Myocyte (in vitro differentiated cells): ENCODE results near the gene STAC2. TPM values are rescaled to one million over a fixed set of nuclear protein-coding genes. Genes with fewer than 3 reads are reported as not detected.

ENCODE experiments used
- DNase-seq: peaks from one replicate; pipeline ENCODE4 v3.0.0-alpha.2; 2012; ENCODE audit warnings: low read depth
- total RNA-seq: library from RNA; depleted of rRNA; stranded (reverse); fragments of >200 nt; gene quantifications from 2 replicates; pipeline ENCODE4 v1.2.3, GENCODE V29; 2014

STAC2 gene
- total RNA-seq, 1 donor from 2014 or later = 0.11 TPM

DNA sequence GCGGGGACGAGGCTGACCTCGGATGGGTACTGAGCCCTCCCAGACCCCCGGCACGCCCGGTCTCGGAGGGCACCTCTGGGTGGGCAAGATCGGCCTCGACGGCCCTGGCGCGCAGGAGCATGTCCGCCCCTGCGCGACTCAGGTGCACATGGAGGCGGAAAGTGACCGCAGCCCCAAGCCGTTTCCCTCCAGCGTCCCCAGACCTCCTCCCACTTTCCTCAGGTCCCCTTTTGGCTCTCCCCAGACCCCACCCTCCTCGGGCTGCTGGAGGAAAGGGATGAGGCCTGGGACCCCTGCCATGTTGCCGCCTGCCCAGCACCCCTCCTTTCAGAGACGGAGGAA, 15.7 kb downstream of the STAC2 start:
- DNase-seq = no peak

DNA sequence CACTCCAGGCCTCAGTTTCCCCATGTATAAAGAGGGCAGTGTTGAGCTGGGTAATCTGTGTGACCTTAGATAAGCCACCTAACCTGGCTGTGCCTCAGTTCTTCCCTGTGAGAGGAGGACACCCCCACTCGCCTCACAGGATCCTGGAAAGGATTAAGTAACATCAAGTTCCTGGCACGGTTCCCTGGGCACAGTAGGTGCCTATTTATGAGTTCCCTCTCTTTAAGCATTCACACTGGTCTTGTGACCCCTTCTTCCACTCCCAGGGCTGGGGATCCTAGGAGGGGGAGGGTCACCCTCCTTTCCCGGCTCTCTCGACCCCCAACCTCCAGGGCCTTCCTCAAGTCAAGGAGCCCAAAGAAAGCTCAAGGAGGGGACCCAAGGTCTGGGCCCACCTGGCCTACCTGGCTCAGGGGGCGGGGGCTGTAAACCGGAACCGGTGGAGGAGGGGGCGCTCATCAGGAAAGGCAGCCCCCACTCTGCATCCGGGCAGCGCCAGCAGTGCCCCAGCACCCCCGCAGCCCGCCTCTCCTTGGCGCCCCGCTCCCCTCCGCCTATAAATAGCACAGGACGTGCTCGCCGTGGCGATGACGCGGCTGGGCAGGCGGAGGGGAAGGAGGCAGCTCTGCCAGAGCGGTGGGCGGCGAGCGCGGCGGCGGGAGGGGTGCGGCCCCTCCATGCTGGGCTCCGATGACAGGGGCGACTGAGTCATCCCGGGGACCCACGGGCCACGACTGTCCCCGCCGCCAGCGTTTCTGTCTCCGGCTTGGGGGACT, 16.2 kb downstream of the STAC2 start:
- DNase-seq = peak; percentile 71

DNA sequence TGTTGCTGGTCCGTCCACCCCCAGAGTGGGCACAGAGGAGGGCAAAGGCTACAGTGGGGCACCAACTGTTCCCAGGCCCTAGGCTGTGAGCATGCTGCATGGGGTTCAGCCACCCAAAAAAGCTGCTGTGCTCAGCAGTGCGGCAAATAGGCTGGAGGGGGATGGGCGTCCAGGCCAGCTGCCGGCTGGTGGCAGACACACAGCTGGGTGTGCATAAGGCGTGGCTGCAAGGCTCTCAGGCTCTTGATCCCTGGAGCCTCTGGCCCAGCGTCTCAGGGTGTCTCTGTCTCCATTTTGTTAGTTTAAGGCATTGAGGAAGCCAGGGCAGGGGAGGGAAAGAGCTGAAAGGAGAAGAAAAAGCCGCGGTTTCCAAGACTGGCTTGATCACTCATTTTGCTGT, 16.9 kb downstream of the STAC2 start:
- DNase-seq = peak; percentile 64

DNA sequence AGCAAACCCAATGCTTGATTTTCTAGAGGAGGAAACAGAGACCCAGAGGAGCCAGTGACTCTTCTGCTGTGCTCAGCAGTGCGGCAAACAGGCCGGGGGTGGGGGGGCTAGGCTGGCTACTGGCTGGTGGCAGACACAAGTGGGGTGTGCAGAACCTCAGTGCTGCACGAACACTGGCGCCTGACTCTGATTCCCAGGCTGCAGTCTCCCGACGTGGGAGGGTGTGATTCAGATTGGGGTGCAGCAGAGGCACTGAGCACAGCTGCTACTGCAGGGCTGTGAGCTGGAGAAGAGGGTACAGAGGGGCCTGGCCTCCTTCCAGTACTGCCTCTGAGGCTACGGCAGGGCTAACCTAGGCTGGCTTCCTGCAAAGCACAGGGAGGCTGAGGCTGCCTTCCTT, 17.6 kb downstream of the STAC2 start:
- DNase-seq = peak; percentile 60

DNA sequence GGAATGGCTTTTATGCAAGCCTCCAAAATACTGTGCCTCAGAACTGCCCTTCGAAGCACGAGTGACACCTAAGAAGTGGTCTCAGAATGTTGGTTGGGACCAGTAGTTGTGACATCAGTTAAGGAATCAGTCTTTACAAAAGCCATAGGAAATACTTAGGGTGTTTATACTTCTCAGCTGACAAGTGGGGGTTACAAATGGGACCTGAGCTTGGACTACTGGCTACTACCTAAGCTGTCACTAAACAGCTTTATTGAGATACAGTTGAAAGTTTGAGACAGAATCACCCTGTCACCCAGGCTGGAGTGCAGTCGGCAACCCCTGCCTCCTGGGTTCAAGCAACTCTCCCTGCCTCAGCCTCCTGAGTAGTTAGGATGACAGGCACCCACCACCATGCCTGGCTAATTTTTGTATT, 20.6 kb downstream of the STAC2 start:
- DNase-seq = no peak

DNA sequence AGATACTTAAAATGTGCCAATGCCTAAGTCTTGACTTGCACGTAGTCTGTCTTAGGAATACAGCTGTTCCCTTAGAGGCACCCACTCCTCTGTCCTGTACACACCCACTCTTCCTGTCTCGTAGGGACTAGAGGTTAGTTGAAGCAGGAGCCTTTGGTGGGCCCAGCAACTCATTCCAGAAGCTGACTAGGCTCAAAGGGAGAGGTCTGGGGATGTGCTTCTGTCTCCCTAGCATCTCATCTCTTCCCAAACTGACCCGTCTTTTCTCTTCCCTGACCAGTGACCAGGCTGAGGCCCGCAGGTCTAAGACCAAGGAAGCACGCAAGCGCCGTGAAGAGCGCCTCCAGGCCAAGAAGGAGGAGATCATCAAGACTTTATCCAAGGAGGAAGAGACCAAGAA, 21.5 kb downstream of the STAC2 start:
- DNase-seq = no peak

DNA sequence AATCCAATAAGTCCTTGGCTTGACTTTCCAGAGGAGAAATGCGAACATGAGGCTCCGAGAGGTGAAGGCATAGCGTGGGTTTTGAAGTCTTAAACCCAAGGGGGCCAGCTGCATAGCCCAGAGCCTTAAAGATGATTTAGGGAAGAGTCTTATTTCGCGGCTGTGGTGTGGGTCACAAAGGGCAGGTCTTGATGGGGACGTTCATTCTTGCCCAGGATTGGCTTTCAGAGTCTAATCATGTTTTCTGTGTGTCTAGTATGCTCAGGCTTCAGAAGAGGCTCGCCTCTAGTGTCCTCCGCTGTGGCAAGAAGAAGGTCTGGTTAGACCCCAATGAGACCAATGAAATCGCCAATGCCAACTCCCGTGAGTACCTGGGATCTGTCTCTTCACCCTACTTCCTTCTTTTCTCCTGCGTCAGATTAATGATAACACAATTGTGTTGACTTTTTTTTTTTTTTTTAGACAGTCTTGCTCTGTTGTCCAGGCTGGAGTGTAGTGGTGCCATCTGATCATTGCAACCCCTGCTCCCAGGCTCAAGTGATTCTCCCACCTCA, 24.7 kb downstream of the STAC2 start:
- no peak for DNase-seq

DNA sequence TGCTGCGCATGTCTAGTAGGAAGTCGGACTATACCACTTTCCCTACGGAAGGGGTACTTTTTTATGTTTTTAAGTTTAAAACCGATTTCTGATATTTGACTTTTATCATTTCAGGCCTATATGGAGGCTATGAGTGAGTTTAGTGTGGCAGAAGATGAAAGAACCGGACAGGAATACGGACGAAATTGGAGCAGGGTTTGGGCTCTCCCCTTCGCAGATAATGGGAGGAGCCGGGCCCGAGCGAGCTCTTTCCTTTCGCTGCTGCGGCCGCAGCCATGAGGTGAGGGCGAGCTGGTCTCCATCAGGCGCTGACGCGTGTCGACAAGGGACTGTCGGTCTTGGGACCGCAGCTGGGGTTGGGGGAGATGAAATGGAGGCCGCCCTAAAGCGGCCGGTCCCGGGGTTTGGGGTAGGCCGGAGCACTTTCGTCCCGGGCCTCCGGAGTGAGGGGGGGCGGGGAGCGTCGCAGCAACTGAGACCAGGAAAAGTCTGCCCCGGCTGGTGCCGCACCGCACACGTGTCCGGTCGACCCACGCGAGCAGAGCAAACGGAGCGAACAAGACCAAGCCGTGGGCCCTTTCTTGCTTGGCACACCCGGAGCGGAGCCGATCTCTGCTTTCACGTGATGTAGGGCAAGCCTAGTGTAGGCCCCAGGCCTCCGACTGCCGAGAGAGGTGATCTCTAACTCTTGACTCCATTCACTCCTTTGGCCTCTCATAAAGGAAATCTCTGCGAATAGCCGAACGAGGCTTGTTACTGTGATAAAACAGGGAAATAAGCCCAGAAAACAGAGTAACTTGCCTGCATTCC, 25.5 kb downstream of the STAC2 start, which contains the start of gene RPL19:
Gene RPL19 (plus strand): TSS at position 214 of the 810 bp plus-strand sequence. CDS start 62 bp downstream, at position 276.
- no peak for DNase-seq

DNA sequence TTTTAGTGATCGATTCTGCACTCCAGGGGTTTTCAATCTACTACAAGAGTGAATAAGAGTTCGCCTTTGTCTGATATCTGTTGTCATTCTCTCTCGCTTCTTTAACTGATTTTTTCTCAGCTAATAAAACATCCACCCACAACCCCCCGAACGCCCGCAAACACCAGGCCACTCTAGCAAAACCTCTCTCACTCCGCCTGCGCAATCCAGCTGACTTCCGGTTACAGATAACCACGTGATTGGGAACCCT, 26.0 kb downstream of the STAC2 start:
- peak; percentile 95 for DNase-seq

DNA sequence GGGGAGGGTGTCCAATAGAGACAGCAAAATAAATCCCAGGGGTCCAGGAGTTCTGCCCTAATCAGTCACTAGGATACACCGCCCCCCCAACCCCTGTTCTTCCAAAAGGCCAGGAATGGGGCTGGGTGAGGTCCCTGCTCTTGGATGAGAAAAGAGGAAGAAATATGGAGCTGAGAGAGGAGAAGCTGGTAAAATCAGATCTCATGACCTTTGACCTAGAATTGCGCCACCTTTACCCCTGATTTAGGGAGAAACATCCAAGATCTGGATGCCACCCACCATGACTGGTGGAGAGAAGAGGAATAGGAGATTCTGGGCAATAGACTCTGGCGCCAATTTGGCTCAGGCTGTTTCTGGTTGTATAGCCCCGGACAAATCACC, 27.6 kb downstream of the STAC2 start:
- no peak for DNase-seq

DNA sequence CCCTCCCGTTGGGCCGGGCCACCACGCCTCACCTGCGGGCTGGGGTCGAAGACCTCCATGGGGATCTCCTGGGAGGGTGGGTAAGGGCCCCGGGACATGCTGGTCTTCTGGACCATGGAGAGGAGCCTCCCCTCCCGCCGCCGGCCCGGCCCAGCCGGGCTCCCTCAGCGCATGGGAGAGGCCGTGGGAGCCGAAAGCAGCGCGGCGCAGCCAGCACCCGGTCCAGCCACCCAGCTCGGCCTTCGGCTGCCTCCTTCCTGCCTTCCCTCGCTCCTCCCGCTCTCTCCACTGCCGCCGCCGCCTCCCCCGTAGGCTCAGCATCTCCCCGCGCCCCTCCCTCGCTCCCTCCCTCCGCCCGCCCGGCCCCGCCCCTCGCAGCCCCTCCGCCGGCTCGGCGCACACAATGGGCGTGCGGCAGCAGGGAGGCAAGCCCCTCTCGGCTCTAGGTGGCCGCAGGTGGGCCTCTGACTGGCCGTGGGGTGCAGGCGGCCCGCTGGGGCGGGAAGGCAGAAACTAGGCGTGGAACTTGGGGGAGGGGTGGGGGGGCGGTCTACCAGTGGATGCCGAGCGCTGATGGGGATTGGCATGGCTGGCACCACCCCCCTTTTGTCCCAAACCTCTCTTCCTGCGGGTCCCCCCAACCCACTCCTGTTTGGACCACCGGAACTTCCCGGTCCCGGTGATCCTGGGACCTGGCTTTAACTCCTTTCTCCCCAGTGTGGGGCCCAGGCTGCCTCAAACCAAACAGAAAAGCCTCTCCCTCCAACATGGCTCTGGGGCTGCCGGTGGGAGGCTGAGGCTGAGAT, 28.2 kb downstream of the STAC2 start, which contains the start of gene CACNB1:
Gene CACNB1 (minus strand): TSS at position 290 of the 806 bp plus-strand sequence. CDS start 174 bp downstream, at position 116.
- DNase-seq = peak; percentile 83

DNA sequence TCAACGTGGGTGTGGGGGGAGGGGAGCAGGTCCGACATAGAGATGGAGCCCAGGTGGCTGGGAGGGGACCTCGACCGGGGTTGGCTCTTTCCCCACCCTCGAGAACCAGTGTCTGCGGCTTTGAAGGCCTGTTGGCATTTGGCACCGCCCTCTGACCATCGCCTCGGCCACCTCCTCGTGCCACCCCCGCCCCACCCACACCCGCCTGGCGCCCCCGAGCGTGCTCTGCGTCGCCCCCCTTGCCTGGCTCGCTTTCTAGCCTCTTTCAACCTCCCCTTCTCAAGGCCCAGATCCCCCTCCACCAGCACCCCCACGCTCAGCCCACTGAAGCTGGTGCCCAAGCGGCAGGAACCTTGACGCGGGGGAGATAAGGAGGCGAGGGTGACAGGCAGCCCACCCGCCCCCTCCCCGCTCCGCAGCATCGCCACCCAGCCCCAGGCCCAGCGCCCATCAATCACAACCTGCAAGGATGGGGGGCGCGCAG, 28.9 kb downstream of the STAC2 start:
- DNase-seq = peak; percentile 93

DNA sequence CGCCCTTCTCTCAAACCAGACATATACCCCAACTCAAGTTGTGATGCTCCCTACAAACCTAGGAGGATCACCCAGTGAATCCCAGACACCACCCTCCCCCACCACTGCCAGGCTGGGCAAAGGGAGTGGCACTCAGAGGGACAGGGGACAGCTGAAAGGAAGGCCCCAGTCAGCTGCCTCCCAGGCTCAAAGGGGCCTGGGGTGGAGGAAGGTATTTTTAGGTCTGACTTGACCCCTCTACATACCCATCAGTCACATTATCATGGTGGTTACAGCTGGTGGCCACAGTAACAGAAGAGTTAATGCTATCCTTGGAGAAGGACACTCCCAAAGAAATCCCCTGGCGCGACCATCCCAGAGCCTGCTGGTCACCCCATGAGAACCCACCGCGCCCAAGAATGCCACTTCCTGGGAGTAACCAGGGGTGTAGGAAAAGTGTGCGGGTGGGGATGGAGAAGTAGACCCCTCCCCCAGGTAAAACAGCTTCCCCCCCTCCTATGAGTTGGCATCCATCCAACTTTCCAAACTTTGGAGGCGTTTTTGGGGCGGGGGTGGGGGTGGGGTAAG, 29.4 kb downstream of the STAC2 start:
- DNase-seq = peak; percentile 98

DNA sequence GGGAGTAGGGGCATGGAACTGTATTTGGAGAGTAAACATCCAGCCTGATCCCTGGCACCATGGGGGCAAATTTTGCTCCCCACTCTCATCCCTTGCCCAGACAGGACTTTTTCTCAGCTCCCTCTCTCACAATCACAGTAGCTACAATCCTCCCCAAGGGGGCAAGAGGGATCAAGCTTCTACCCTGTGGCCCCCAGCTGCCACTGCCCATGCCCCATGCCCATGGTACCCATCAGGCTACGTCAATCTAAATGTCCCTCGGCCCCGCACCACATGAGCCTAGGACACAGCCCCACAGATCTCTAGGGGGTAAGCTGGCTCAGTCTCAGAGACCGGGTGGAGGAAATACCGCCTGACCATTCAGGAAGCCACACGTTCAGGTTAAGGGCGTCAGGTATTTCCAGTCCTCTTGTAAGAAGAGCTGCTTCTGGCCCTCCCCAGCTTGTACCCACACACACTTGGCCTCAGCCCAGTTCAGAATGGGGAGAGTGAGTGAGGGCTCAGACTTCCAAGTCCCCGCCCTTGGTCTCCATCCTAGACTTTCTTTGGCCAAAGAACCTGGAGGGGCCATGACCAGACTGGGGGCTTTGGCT, 30.1 kb downstream of the STAC2 start:
- DNase-seq = peak; percentile 91

DNA sequence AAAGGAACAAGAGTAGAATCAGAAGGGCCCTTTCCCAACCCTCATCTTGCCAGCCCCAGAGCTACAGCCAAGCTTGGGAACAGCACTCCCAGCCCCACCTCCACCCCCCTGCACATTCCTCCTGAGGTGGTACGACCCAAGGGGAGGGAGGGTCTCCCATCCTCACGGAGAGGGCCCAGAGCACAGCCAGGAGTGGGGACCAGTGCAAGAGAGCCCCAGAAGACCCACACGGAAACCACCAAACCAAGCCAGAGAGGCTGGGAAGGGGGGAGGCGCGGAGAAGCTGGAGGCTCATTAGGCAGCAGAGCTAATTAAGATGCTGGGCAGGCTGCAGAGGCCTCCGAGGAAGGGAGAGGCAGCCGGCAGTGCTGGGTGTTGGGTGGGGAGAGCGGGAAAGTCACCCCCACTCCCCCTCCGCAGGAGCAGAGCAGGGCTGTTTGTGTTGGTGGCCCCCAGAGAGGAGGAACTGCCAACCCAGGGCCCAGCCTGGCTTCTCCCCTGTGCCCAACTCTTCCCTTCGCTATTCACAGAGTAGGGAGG, 30.7 kb downstream of the STAC2 start:
- DNase-seq = peak; percentile 35

DNA sequence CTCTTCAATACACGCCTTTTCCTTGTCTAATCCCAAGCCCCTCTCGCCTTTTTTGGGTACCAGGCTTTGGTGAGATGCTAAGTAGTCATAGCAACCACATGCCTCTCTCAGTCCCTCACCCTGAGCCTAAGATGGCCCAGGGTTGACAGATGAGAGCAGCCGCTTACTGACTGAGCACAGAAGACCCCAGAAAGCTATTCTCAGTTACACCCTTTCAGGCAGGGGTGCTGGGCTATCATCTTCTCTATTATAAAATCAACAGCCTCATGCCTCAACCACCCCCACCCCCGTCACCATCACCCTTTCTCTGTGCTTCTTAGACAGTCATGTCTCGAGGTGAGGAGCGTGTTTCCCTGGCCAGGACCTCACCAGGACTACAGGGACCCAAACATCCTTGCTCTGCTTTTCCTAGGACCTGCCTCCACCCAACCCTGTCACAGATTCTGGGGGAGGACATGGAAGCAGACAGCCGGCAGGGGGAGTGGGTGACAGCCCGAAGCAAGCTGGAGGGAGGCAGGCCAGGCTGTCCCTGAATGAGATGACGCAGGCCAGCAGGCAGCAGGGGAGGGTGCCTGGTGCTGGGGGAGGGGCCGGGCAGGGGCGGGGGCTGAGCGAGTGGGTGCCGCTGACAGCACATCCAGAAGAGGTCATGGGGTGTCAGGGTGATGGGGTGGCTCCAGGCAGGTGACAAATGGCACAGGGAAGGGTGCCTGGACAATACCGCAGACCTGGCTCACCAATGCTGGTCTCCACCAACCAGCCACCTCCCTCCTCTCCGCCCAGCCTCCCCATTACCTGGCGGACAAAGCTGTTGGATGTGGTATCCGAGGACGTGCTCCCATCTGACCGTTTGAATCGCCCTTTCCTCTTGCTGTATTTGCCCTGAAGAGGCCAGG, 31.4 kb downstream of the STAC2 start:
- DNase-seq = peak; percentile 75

DNA sequence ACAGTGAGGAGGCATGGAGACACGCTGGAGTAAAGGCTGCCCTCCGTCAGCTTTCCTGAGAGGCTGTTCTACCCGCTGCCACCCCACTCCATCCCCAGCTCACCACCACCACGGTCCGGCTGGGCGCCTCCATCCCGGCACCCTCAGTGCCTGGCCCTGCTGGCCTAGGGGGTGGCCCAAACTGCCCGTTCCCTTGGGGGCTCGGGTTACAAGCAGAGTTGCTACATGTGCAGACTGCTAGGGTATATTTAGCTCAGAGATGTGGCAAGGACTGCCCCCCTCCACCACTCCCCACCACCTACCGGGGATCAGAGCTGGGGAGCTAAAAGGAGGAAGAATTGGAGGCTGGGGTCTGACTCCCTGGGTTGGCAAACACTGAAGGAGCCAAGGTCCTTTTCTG, 32.4 kb downstream of the STAC2 start:
- DNase-seq = peak; percentile 72

DNA sequence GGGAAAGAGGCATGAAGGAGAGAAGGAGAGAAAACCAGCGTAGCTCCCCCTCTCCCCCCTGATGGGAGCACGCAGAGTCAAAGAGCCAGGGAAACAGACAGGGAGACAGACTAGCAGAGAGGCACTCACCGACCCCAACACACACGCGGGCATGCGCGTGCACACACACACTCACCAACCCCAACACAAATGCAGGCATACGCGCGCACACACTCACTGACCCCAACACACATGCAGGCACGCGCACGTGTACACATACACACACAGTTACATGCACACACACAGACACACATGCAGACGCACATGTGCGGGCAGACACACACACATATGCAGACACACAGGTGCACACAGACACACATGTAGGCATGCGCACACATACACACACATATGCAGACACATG, 32.8 kb downstream of the STAC2 start:
- DNase-seq = no peak

DNA sequence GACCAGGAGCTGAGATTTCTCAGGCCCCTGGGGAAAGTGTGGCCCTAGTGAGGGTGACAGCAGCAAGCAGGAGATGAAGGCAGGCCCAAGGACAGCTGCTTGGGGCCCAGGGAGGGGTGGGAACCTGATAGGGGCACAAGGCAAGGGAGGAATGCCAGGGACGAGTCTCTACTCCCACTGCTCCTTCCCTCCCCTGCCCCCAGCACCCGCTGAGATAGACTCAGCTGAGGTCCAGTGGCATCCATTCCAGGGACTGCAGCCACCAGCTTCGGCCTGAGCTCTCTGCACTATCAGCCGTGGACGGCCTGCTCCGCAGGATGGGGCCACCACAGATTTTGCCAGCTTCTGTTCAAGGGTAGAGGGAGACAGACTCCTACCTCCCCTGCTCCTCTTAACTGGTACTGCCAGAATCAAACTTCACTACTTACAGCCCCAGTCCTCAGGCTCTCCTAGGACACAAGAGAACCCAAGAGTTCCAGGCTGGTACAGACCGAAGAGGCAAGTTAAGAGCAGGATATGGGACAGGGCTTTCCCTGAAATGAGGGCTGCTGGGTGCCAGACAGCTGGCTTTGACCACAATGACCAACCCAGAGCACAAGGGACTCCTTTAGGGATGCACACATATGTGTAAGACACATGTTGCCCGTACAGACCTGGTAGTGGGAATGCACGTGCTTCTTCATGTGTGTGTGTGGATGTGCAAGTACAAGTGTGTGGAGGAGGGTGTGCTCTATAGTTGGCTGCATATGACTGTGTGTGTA, 33.8 kb downstream of the STAC2 start:
- peak; percentile 89 for DNase-seq
